ENCODE measurements around the gene MAP3K4.

Gene MAP3K4

DNA sequence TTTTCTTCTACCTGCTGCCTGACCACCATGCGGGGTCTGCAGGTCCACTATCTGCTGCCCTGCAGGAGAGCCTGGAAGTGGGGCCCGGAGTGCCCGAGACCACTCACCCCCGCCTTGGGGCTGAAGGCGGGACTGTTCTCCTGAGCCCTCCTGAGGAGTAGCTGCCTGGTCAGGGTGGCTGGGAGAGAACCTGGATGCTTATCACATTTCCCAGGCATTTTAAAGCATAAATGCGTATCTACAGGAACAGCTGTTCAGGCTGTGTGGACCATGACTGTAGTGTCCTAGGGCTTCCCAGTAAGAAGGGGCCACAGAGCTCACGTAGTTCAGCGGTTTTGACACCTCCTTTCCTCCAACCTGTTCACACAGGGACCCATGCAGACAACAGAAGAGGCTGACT lies 159.0 kb downstream of the MAP3K4 start:
- Mint-ChIP-seq H3K27me3 (ENCODE audit: low read depth) (no peaks in the 10 kb centered on the region), H3K36me3 (ENCODE audit: low read depth) (peaks cover 10% of the 10 kb centered on the region), H3K9me3 (no peaks in the 10 kb centered on the region), H3K4me3 (no peak overlapping the region), H3K27ac (no peak overlapping the region), H3K4me1 (ENCODE audit: low read depth) (no peaks in the 10 kb centered on the region)

DNA sequence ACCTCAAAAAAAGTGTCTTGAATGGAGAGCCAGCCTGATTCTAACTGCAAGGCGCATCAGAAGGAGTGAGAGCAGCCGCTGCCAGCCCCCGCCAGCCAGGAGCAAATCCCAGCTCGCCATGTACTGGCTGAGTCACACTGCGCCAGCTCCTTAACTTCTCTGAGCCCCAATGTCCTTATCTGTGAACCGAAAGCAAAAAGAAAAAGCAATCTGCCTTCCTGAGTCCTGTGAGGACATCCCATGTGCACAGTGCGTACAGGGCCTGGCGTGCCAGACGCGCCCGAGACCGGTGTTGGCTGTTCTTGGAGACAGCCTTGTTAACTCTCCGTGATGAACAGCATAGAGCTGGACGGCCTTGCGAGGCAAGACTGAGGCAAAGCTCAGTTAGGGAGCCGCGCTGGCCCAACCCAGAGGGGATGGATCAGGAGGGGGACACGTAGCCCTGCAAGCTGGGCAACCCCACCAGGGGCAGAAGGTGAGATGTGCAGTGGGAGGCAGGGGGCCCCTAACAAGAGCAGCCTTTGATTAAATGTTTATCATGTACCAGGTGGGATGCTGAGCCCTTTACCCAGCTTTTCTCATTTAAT lies 159.6 kb downstream of the MAP3K4 start:
- peaks cover 10% of the 10 kb centered on the region for H3K36me3 Mint-ChIP-seq (ENCODE audit: low read depth)
- no peaks in the 10 kb centered on the region for H3K4me1 Mint-ChIP-seq (ENCODE audit: low read depth)
- no peak overlapping the region for H3K27ac Mint-ChIP-seq
- H3K4me3 Mint-ChIP-seq = no peak overlapping the region
- no peaks in the 10 kb centered on the region for H3K9me3 Mint-ChIP-seq
- H3K27me3 Mint-ChIP-seq (ENCODE audit: low read depth) = no peaks in the 10 kb centered on the region

DNA sequence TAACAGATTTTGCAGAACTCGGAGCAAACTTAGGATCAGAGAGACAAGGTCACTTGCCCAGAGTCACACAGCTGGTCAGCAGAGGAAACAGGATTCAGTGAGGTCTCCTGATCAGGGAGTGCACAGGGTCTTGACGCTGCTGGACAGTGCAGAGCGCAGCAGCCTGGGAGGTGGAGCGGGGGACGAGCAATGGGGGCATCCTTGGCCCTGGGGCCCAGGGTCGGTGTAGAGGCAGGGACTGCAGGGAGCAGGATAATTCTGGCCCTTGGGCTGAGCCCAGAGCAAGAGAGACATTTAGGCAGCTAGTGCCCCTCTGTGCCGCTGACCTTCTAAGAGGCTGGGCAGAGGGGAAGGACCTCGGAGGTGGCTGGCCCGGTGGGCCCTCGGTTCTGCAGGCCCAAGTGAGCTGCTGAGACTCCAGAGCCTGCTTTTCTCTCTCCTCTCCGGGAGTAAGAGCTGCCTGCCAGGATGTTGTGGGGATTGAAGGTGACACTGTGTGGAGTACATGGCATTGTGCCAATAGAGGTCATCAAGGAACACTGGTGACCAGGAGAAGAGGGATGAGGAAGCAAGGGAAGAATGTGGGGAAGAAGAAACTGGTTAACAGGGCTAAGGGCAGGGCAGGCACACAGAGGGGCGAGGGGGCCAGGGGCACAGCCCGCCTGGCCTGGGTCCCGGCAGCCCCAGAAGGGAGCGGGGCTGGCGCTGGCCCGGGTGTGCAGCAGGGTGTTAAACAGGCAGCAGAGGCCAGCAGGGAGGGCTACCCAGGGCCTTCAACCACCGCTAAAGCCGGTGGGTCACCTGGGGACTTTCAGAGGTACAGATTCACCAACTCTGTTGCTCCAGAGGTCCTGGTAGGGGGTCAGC lies 160.3 kb downstream of the MAP3K4 start:
- H3K27me3 Mint-ChIP-seq (ENCODE audit: low read depth) = no peaks in the 10 kb centered on the region
- H3K4me1 Mint-ChIP-seq (ENCODE audit: low read depth) = no peaks in the 10 kb centered on the region
- H3K4me3 Mint-ChIP-seq = no peak overlapping the region
- peaks cover 12% of the 10 kb centered on the region for H3K36me3 Mint-ChIP-seq (ENCODE audit: low read depth)
- peak overlapping the region; percentile 15 for H3K27ac Mint-ChIP-seq
- H3K9me3 Mint-ChIP-seq = peaks cover 2% of the 10 kb centered on the region

DNA sequence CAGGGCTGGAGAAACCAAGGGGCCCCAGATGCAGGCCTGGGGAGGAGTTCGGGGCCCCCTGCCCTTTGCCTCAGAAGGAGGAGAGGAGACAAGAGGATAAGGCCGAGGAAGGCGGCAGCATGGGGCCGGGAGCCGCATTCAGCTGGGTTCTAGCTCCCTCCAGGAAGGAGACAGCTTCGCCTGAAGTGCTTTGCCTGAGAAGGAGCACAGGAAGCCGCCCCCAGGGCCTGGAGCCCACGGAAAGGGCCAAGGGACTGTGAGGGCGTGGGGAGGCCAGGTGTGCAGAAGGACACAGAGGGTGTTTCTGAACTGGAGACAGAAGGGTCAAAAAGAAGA lies 160.9 kb downstream of the MAP3K4 start:
- peak overlapping the region; percentile 15 for H3K27ac Mint-ChIP-seq
- no peaks in the 10 kb centered on the region for H3K4me1 Mint-ChIP-seq (ENCODE audit: low read depth)
- H3K4me3 Mint-ChIP-seq = no peak overlapping the region
- no peaks in the 10 kb centered on the region for H3K27me3 Mint-ChIP-seq (ENCODE audit: low read depth)
- H3K36me3 Mint-ChIP-seq (ENCODE audit: low read depth) = peaks cover 12% of the 10 kb centered on the region
- H3K9me3 Mint-ChIP-seq = peaks cover 8% of the 10 kb centered on the region

DNA sequence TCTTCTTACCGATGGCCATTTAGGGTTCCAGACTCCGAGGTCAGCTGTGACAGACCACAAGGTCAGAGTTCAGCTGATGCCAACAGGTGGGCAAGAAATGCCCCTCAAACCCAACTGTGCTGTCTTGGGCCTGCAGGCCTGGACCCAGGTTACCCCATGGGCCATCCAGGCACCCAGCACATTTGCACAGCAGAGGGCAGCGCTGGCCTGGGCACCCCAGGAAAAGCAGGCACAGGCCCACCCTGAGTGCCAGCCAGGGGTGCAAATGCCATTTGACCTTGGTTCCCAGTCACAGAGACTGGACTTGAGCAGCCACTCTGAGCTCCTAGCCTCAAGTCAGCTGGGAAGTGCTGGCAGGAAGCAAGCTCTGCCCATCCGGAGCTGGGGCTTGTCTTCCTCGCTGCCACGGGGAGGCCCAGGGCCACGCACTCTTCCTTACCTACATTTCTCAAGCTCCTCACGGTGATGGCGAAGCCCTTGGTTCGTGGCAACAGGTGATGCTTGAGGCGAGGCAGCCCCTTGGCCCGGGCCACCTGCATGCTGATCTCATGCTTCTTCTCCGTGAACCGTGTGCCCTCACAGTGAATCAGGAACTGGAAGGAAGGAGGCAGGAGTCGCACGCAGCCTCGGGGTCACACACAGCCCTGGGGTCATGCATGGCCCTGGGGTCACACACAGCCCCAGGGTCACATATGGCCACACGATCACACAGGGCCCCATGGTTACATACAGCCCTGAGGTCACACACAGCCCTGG lies 161.5 kb downstream of the MAP3K4 start:
- no peak overlapping the region for H3K4me3 Mint-ChIP-seq
- H3K27me3 Mint-ChIP-seq (ENCODE audit: low read depth) = no peaks in the 10 kb centered on the region
- no peak overlapping the region for H3K27ac Mint-ChIP-seq
- peaks cover 12% of the 10 kb centered on the region for H3K36me3 Mint-ChIP-seq (ENCODE audit: low read depth)
- H3K4me1 Mint-ChIP-seq (ENCODE audit: low read depth) = no peaks in the 10 kb centered on the region
- H3K9me3 Mint-ChIP-seq = peaks cover 10% of the 10 kb centered on the region

DNA sequence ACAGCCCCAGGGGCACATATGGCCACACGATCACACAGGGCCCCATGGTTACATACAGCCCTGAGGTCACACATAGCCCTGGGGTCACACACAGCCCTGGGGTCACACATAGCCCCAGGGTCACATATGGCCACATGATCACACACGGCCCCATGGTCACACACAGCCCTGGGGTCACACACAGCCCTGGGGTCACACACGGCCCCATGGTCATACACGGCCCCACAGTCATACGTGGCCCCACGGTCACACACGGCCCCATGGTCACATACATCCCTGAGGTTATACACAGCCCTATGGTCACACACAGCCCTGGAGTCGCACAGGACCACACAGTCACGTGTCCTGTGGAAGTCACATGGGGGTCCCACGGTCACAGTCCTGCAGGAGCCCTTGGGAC lies 162.2 kb downstream of the MAP3K4 start:
- no peaks in the 10 kb centered on the region for H3K4me1 Mint-ChIP-seq (ENCODE audit: low read depth)
- peaks cover 16% of the 10 kb centered on the region for H3K36me3 Mint-ChIP-seq (ENCODE audit: low read depth)
- H3K4me3 Mint-ChIP-seq = no peak overlapping the region
- no peak overlapping the region for H3K27ac Mint-ChIP-seq
- H3K9me3 Mint-ChIP-seq = peaks cover 10% of the 10 kb centered on the region
- H3K27me3 Mint-ChIP-seq (ENCODE audit: low read depth) = no peaks in the 10 kb centered on the region

DNA sequence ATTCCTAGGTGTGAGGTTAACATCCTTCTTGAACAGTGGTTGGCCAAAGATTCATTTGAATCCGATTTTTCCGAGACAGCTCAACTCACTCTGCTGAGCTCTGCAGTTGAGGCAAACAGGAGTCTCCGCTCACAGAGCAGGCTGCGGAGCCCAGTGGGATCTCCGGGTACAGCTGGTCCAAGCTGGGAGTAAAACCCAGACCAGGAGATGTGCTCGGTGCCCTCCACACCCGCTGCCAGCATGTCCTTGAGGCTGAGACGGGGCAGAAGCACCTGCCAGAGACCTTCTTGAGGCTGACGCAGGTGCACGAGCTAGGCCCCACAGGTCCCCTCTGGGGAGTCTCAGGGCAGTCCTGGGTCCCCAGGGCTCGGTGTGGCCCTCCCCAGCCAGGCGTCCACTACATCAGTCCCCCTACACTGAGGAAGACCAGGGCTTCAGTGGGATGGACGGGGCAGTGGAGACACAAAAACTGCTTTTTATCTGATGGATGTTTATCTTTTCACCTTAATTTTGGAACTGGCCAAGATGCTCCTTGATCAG lies 163.3 kb downstream of the MAP3K4 start:
- no peak overlapping the region for H3K4me3 Mint-ChIP-seq
- no peak overlapping the region for H3K27ac Mint-ChIP-seq
- H3K36me3 Mint-ChIP-seq (ENCODE audit: low read depth) = peaks cover 17% of the 10 kb centered on the region
- H3K4me1 Mint-ChIP-seq (ENCODE audit: low read depth) = no peaks in the 10 kb centered on the region
- no peaks in the 10 kb centered on the region for H3K27me3 Mint-ChIP-seq (ENCODE audit: low read depth)
- H3K9me3 Mint-ChIP-seq = peaks cover 10% of the 10 kb centered on the region

DNA sequence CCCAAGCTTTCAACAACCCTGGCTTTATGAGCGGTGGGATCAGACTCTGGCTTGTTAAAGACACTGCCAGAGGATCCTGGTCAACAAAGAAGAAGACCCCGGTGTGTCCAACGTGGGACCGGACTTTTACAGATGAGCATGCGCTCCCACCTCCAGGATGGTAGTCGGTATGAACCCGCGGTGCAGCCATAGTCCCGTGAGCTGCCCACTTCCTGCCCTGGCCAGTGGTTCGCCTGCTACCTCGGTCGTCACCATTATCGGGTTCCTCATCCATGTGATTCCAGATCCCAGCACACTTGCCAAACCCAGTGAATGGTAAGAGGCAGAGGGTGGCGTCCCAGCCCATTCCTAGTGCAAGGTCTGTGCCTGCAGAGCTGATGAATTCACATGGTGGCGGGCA lies 169.6 kb downstream of the MAP3K4 start:
- Mint-ChIP-seq H3K4me3 (no peak overlapping the region), H3K4me1 (ENCODE audit: low read depth) (no peaks in the 10 kb centered on the region), H3K27me3 (ENCODE audit: low read depth) (no peaks in the 10 kb centered on the region), H3K36me3 (ENCODE audit: low read depth) (peaks cover 24% of the 10 kb centered on the region), H3K9me3 (peaks cover 10% of the 10 kb centered on the region), H3K27ac (no peak overlapping the region)

DNA sequence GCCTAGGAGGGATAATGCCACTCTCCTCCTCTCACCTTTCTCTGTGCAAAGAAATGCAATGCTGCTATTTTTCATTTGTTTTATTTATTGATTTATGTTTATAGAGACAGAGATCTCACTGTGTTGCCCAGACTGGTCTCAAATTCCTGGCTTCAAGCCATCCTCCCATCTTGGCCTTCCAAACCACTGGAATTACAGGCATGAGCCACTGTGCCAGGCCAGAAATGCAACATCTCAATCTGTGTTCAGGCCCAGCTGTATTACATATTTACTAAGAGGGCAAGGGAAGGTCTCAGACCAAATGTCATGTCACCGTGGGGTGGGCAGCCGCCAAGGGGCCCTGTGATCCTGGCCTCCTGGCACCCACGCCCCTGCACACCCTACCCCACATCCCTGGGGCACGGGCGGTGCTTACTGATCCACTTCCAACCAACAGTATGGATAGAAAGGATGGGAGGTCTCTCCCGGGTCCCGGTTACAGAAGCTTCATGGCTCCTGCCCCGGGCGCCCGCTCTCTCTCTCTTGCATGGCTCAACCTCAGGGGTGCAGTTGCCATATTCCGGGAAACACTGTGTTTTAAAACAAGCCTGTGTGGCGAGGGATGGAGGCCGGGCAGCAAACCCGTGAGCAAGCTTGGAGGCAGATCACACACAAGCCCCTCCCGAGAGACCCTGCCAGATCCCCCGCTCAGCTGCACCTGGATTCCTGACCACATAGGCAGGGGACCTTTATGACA lies 170.5 kb downstream of the MAP3K4 start:
- H3K27me3 Mint-ChIP-seq (ENCODE audit: low read depth) = no peaks in the 10 kb centered on the region
- no peaks in the 10 kb centered on the region for H3K4me1 Mint-ChIP-seq (ENCODE audit: low read depth)
- H3K4me3 Mint-ChIP-seq = no peak overlapping the region
- H3K9me3 Mint-ChIP-seq = peaks cover 7% of the 10 kb centered on the region
- peaks cover 21% of the 10 kb centered on the region for H3K36me3 Mint-ChIP-seq (ENCODE audit: low read depth)
- H3K27ac Mint-ChIP-seq = no peak overlapping the region

DNA sequence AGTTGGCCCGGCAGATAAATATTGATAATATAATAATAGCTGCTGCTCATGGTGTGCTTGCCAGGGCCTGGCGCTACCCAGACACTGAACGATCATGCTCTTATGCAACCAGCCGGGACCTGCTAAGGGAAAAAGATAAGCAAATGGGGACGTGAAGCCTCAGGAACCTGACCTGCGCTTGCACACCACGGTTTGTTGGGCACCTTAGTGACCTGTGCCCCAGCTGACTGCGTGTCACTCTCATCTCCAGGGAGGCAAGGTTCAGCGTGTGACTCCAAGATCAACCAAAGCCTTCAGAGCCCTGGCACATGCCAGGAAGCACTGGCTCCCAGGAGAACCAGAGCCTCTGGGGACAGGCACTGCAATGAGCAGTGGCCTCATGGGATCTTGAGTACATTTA lies 171.2 kb downstream of the MAP3K4 start:
- Mint-ChIP-seq H3K36me3 (ENCODE audit: low read depth) (peaks cover 20% of the 10 kb centered on the region), H3K9me3 (peaks cover under 1% of the 10 kb centered on the region), H3K4me1 (ENCODE audit: low read depth) (no peaks in the 10 kb centered on the region), H3K27ac (no peak overlapping the region), H3K27me3 (ENCODE audit: low read depth) (no peaks in the 10 kb centered on the region), H3K4me3 (no peak overlapping the region)

DNA sequence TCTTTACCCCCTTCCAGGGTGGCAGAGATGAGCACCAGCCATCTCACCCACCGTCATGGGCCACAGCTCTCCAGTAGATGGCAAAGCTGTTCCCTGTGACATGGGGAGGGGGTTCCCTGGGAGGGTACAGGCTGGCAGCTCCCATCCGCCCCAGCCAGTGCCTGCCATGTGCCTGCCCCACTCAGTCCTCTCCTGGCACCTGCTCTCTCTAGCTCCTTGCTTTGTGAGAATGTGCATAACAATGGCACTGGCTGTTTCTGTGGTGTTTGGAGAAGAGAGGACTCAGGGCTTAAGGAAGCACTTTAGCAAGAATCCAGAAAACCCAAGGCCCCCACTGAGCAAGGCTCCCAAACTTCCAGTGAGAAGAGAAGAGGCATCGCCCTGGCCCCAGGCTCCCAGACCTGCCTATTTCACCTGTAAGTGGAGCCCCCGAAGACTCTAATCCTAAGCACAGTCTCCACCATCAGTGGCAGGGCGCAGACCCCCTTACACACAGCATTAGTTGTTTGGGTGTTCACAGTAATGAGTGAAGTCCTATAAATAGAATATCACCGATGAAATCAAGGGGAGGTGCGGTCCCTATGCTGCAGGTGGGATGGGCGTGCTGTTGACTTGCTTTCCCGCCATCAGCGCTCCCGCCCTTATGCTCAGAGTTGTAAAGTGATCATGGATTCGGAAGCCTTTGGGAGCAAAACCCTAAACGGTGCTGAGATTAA lies 172.1 kb downstream of the MAP3K4 start:
- Mint-ChIP-seq H3K4me3 (no peak overlapping the region), H3K27ac (no peak overlapping the region), H3K9me3 (no peaks in the 10 kb centered on the region), H3K36me3 (ENCODE audit: low read depth) (peaks cover 12% of the 10 kb centered on the region), H3K4me1 (ENCODE audit: low read depth) (no peaks in the 10 kb centered on the region), H3K27me3 (ENCODE audit: low read depth) (no peaks in the 10 kb centered on the region)

DNA sequence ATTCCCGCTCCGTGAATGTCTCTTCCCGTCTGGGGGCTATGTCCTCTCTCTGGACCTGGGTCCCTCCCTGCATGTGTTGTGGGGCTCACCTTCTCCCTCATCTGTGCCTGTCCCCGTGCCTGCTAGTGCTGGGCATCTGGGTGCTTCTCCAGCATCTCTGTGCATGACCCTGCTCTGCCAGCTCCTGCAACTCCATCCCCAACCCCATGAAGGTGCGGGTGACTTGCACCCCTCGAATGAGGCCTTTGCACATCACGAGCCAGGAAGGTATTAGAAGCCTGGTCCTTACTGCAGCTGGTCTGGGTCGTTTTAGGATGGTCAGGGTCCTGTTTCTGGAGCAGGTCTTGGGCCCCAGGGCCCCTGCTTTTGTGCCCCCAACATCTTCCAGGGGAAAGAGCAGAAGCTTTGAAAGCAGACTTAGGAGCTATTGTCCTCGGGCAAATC lies 172.6 kb downstream of the MAP3K4 start:
- Mint-ChIP-seq H3K4me3 (no peak overlapping the region), H3K27me3 (ENCODE audit: low read depth) (no peaks in the 10 kb centered on the region), H3K4me1 (ENCODE audit: low read depth) (no peaks in the 10 kb centered on the region), H3K27ac (no peak overlapping the region), H3K36me3 (ENCODE audit: low read depth) (peaks cover 12% of the 10 kb centered on the region), H3K9me3 (no peaks in the 10 kb centered on the region)

DNA sequence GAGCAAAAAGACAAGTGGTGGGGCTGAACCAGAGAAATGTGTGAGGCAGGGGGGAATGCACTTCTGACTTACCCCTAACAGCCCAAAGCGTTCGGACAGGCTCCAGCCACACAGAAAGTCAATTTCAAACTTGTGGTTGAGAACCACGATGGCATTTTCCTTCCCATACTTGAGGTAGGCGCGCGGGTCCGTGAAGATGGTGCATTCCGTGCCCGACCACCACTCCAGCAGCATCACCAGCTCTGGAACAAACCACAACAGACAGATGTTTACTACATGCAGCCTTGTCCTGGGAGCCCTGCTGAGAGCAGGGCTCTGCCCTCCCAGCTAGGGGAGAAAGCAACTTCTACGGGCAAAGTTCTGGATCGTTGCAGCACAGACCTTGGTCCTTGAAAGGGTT lies 174.6 kb downstream of the MAP3K4 start:
- no peak overlapping the region for H3K27ac Mint-ChIP-seq
- peaks cover 3% of the 10 kb centered on the region for H3K4me1 Mint-ChIP-seq (ENCODE audit: low read depth)
- peaks cover 13% of the 10 kb centered on the region for H3K36me3 Mint-ChIP-seq (ENCODE audit: low read depth)
- no peaks in the 10 kb centered on the region for H3K9me3 Mint-ChIP-seq
- H3K27me3 Mint-ChIP-seq (ENCODE audit: low read depth) = no peaks in the 10 kb centered on the region
- H3K4me3 Mint-ChIP-seq = no peak overlapping the region

DNA sequence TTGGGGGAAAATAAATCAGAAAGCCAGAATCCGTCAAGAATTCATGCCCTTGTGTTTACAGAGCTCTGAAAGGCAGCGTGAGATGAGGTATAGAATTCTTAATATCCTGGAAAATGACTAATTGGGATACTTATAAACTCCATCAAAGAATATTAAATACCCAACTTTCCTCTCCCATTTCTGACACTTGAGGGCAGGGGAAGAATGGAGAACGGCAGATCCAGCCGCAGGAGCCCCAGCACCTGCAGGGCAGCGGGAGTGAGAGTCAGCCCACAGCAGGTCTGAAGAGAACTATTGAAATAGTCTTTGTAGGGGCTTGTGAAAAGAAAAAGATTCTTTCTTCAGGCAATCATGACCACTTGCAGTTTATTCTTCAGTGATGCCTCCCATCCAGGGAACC lies 175.1 kb downstream of the MAP3K4 start:
- H3K36me3 Mint-ChIP-seq (ENCODE audit: low read depth) = peaks cover 13% of the 10 kb centered on the region
- peaks cover 3% of the 10 kb centered on the region for H3K4me1 Mint-ChIP-seq (ENCODE audit: low read depth)
- no peak overlapping the region for H3K27ac Mint-ChIP-seq
- H3K27me3 Mint-ChIP-seq (ENCODE audit: low read depth) = no peaks in the 10 kb centered on the region
- no peak overlapping the region for H3K4me3 Mint-ChIP-seq
- no peaks in the 10 kb centered on the region for H3K9me3 Mint-ChIP-seq

Measured in T-helper 1 cell treated with Interleukin-12 subunit alpha and Interleukin-12 subunit beta and Interleukin-4 antibody, amounts not matched to agents 30 μg/mL and 1 μg/mL, for 36 hours (primary cell).